Measurements from ENCODE around the gene STKLD1. TPM values are rescaled to one million over a fixed set of nuclear protein-coding genes. Genes with fewer than 3 reads are reported as not detected.

STKLD1 gene
- total and polyA plus RNA-seq, 9 of the 15 experiments (the other 6 are each of a cell fraction or from before 2014, with no cell fraction given), result 0.10 to 0.65 (median 0.33) TPM; not detected in 2

DNA sequence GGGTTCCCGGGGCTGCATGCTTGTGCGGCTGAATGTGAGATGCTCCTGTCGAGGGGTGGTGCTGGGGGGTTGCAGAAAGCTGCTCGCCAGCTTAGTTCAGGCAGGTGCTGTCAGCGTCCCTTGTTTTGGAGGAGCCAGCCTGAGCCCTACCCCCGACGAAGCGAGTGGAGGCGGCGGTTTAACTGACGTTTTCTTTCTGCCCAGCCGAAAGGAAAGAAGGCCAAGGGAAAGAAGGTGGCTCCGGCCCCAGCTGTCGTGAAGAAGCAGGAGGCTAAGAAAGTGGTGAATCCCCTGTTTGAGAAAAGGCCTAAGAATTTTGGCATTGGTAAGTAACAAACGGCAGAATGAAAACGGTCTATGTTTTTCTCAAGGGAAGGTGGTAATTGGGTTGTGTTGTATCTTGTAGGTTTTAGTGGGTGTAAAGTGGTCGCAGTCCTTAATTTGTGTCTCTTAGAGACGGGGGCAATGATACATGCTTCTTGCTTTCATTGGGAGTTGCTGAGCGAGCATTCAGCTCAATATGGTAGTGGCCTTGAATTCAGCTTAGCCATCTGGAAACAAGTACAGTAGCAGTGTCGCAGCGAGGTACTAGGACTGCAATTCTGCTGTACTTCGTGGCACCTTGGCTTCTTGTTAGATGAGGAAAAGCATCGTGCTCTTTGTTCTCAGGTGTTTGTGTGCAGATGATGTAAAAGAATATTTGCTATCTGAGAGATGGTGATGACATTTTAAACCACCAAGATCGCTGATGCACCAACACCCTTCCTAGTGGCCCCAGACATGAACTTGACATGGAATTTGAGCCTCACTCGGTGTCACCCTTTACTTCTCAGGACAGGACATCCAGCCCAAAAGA lies 27.2 kb upstream of the STKLD1 start (continued):
- TF ChIP-seq, protein P1, sequence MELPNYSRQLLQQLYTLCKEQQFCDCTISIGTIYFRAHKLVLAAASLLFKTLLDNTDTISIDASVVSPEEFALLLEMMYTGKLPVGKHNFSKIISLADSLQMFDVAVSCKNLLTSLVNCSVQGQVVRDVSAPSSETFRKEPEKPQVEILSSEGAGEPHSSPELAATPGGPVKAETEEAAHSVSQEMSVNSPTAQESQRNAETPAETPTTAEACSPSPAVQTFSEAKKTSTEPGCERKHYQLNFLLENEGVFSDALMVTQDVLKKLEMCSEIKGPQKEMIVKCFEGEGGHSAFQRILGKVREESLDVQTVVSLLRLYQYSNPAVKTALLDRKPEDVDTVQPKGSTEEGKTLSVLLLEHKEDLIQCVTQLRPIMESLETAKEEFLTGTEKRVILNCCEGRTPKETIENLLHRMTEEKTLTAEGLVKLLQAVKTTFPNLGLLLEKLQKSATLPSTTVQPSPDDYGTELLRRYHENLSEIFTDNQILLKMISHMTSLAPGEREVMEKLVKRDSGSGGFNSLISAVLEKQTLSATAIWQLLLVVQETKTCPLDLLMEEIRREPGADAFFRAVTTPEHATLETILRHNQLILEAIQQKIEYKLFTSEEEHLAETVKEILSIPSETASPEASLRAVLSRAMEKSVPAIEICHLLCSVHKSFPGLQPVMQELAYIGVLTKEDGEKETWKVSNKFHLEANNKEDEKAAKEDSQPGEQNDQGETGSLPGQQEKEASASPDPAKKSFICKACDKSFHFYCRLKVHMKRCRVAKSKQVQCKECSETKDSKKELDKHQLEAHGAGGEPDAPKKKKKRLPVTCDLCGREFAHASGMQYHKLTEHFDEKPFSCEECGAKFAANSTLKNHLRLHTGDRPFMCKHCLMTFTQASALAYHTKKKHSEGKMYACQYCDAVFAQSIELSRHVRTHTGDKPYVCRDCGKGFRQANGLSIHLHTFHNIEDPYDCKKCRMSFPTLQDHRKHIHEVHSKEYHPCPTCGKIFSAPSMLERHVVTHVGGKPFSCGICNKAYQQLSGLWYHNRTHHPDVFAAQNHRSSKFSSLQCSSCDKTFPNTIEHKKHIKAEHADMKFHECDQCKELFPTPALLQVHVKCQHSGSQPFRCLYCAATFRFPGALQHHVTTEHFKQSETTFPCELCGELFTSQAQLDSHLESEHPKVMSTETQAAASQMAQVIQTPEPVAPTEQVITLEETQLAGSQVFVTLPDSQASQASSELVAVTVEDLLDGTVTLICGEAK (IDR thresholded peaks at IDR 0.05), result peak; percentile 61
- TF ChIP-seq, protein P1 (CRISPR knock-in tag; IDR thresholded peaks at IDR 0.05), result no peak
- TF ChIP-seq, protein P2, sequence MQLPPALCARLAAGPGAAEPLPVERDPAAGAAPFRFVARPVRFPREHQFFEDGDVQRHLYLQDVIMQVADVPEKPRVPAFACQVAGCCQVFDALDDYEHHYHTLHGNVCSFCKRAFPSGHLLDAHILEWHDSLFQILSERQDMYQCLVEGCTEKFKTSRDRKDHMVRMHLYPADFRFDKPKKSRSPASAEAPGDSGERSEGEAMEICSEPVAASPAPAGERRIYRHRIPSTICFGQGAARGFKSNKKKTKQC (CRISPR knock-in tag; IDR thresholded peaks at IDR 0.05), result 0 out of 2 replicates have a peak, but pooled peaks have one; percentile 2
- TF ChIP-seq TBP (optimal IDR thresholded peaks at IDR 0.05; ENCODE audit: low read depth, low read length), result no peak
- TF ChIP-seq ZFPM2 (CRISPR knock-in tag; IDR thresholded peaks at IDR 0.05), result no peak
- no peak for TF ChIP-seq DMBX1 (CRISPR knock-in tag; IDR thresholded peaks at IDR 0.05; ENCODE audit: borderline replicate concordance)
- no peak for TF ChIP-seq PHB2 (IDR thresholded peaks at IDR 0.05; ENCODE audit: low read depth)
- TF ChIP-seq, protein P3, sequence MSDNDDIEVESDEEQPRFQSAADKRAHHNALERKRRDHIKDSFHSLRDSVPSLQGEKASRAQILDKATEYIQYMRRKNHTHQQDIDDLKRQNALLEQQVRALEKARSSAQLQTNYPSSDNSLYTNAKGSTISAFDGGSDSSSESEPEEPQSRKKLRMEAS (CRISPR knock-in tag; IDR thresholded peaks at IDR 0.05), result no peak
- TF ChIP-seq HDAC6 (IDR thresholded peaks at IDR 0.05; ENCODE audit: low read depth, low read length), result no peak
- TF ChIP-seq PRPF4 (IDR thresholded peaks at IDR 0.05; ENCODE audit: insufficient read depth, low read depth, low read length, poor library complexity, severe bottlenecking), result peak; percentile 4
- TF ChIP-seq ETV6 (IDR thresholded peaks at IDR 0.05; ENCODE audit: borderline replicate concordance in 1 of 2, low read depth in 2 of 2, low read length in 1 of 2), result no peak
- TF ChIP-seq ETV6 (CRISPR knock-in tag; IDR thresholded peaks at IDR 0.05; ENCODE audit: borderline replicate concordance), result no peak
- TF ChIP-seq, protein P4, sequence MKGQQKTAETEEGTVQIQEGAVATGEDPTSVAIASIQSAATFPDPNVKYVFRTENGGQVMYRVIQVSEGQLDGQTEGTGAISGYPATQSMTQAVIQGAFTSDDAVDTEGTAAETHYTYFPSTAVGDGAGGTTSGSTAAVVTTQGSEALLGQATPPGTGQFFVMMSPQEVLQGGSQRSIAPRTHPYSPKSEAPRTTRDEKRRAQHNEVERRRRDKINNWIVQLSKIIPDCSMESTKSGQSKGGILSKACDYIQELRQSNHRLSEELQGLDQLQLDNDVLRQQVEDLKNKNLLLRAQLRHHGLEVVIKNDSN (CRISPR knock-in tag; IDR thresholded peaks at IDR 0.05), result 0 out of 2 replicates have a peak, but pooled peaks have one; percentile 22
- TF ChIP-seq RBFOX2 (IDR thresholded peaks at IDR 0.05; ENCODE audit: low read depth, low read length), result peak; percentile 70; the same call in 1 of the 2 replicates
- TF ChIP-seq HDAC1 (IDR thresholded peaks at IDR 0.05), result 0 out of 4 replicates have a peak, but pooled peaks of 1 of the 2 experiments have one; percentile 8

All from K562 (cell line).